HG02571 (cell line): ENCODE measurements around the gene AHI1.

ENCODE experiments used
- ATAC-seq: cut with Tn5 transposase; IDR thresholded peaks from one replicate; pipeline ENCODE4 v1.9.1; 2021; ENCODE audit warnings: mild to moderate bottlenecking, moderate library complexity; ENCODE audit not compliant: unreplicated experiment

Gene AHI1

DNA sequence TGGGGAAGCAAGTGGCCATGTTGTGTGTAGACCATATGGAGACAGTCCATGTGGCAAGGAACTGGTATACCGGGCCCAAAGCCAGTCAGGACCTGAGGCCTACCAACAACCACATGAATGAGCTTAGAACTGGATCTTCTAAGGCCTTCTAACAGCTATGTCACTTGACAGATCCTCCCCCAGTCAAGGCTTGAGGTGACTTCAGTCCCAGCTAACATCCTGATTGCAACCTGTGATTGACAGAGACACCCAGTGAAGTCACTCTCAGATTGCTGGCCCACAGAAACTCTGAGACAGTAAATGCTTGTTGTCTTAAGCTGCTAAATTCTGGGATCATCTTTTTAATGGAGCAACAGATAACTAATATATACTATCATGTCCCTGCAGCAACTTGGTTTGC is 32.9 kb downstream of the AHI1 start:
- peak; percentile 65 for ATAC-seq

GRCh38 chr6:135461208-135461607 is 36.3 kb downstream of the AHI1 start:
- ATAC-seq = no peak

DNA sequence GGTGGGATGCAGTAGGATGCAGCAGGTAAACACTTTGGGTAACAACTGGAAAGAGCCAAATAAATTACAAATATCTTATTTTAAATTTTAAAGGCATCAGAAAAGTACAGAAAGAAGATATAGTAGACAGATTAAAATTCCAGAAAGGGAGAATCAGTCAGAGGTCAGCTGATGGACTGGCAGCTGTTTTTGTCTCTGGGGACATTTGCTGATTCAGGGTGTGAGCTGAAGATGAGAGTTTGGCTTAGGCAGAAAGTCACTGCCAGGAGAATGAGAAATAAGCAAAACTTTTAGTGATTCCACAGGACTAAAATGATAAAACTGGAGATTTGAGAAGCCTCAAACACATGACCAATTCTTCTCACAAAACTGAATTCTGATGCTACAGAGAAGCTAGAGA is 39.5 kb downstream of the AHI1 start:
- no peak for ATAC-seq

DNA sequence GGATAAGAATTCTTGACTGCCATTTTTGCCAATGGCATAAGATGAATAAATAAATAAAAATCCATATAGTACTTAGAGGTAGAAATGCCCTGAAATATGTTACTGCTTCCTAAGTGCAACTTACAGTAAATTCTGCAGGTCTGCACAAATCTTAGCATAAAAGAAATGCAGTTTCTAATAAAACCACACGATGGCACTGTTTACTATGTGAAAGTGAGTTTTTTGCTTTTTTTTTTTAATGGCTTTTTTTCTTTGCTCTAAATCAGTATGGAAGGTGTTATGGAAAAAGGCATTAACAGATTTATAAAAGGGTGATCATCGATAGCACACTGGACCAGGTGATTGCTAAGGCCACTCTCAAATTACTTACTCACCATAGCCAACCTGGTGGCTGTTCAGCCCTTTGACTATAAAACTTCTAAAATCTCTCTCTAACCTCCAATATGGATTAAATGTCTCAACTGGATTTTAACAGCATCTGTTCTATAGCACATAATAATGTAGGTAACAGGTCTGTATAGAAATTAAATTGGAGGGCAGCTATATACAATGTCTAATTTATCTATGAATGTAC is 45.8 kb downstream of the AHI1 start:
- no peak for ATAC-seq

- ATAC-seq = no peak
These were observed 48.3 kb downstream of the AHI1 start for GRCh38 chr6:135449246-135449645.

GRCh38 chr6:135440087-135440792 is 57.3 kb downstream of the AHI1 start:
- no peak for ATAC-seq

DNA sequence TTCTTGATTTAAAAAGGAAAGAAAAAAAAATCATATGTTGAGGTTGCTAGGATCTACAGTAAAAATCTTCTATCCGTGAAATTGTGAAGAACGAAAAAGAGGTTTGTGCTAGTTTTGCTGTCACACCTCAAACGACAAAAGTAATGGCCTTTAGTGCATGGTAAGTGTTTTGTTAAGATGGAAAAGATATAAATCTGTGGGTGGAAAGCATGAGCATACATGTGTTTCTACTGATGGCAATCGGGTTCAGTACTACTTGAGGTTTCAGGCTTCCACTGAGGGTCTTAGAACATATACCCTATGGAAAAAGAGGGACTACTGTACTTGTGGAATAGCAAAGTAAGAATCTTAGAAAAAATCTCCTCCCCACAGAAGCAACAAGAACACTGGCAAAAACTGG is 58.0 kb downstream of the AHI1 start:
- ATAC-seq = no peak

GRCh38 chr6:135438907-135439535 is 58.5 kb downstream of the AHI1 start:
- ATAC-seq = no peak

GRCh38 chr6:135434991-135435390 is 62.5 kb downstream of the AHI1 start:
- ATAC-seq = no peak

DNA sequence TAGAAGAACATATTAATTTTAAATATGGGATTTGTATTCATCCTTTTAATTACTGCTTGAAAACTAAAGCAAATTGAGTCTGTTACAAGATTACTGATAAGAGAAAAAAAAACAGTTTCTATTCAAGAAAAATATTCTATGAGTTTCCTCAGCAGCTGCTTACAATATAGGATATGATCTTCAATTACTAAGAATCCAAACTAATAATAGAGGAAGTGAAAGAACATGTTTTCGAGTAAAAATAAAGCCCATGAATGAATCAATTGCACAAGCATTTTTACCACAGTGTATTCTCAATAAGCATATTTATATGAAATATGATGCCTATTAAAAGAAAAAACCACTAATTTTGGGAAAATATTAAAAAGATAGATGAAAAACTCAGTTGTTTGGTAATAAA is 63.4 kb downstream of the AHI1 start:
- no peak for ATAC-seq

- ATAC-seq = no peak
These were observed 69.5 kb downstream of the AHI1 start for GRCh38 chr6:135428078-135428477.

GRCh38 chr6:135426833-135427232 is 70.7 kb downstream of the AHI1 start:
- no peak for ATAC-seq

GRCh38 chr6:135424385-135424784 is 73.2 kb downstream of the AHI1 start:
- no peak for ATAC-seq

GRCh38 chr6:135423649-135424128 is 73.9 kb downstream of the AHI1 start:
- peak; percentile 80 for ATAC-seq

- ATAC-seq = no peak
These were observed 78.4 kb downstream of the AHI1 start for GRCh38 chr6:135419162-135419561.

- ATAC-seq = no peak
These were observed 79.3 kb downstream of the AHI1 start for GRCh38 chr6:135418040-135418760.

DNA sequence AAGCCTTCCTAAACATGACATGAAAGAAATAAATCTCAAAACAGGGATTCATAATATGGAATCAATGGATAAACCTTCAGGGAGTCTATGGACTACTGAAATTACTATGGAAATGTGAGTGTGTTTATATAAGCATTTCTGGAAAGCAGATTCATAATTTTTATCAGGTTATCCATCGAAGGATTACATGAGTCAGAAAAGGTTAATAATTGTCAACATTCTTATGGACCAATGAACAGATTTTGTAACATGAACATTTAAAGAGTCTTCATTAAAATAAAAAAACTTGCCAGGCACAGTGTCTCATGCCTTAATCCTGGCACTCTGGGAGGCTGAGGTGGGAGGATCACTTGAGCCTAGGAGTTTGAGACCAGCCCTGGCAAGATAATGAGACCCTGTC is 84.8 kb downstream of the AHI1 start:
- ATAC-seq = no peak

DNA sequence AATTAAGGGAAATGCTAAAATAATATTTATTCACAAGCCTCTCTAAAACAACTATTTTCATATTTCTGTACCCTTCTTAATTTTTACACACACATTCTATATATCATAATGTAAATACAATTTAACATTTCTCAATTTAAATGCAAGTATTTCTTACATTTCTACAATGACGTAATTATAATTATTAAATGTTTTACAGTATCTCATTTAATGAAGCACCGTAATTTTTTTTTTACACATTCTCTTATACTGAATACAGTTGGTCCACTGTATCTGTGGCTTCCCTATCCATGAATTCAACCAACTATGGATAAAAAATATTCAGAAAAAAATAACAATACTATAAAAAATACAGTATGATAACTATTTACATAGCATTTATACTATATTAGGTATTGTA is 85.7 kb downstream of the AHI1 start:
- ATAC-seq = no peak

DNA sequence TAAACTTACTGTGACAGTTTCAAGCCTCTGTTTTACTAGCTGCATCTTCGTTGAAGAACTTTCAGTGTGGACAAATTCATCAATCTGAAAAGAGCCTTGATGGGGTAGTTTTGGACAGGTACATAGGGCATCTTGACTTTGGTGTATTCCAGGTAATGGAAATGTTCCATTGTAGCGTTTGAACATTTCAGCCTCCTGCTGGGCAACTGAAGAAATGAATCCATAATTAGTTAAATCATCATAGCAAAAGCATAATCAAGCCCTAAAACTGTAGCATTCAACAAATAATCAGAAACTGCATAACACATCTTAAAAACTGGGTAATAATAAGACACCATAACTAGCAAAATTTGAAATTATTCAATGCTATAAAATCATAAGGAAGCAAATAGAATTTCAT is 86.2 kb downstream of the AHI1 start:
- no peak for ATAC-seq

GRCh38 chr6:135410856-135411255 is 86.7 kb downstream of the AHI1 start:
- no peak for ATAC-seq

GRCh38 chr6:135403584-135403983 is 94.0 kb downstream of the AHI1 start:
- no peak for ATAC-seq

DNA sequence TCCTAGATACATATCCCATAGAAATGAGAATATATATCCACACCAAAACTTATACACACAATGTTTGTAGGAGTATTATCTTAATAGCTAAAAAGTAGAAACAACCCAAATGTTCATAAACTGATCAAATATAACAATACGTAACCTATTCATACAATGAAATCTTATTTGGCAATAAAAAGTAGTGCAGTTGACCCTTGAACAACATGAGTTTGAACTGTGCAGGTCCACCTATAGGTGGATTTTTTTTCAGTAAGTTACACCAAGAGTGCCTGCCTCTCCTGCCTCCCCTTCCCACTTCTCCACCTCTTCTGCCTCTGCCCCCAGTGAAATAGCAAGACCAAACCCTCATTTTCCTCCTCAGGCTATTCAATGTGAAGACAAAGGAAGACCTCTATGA is 95.2 kb downstream of the AHI1 start:
- ATAC-seq = no peak
